Keratinocyte (primary cell): ENCODE results near the gene CCS.

ENCODE experiments used
- EZH2 ChIP-seq: IDR thresholded peaks from one replicate; pipeline ENCODE4 v1.6.1; 2012; ENCODE audit warnings: inconsistent platforms, mild to moderate bottlenecking, low read length, moderate library complexity
- TF ChIP-seq, protein P1 (sequence below), 3 experiments: IDR thresholded peaks in 1 of 3; conservative IDR thresholded peaks in 1 of 3; optimal IDR thresholded peaks in 1 of 3; 2 replicates in 2 of 3; 3 replicates in 1 of 3; pipeline versions ENCODE3 to v1.5.1; 2011; ENCODE audit warnings: low read length in 3 of 3, mild to moderate bottlenecking in 3 of 3, moderate library complexity in 2 of 3, control low read depth in 1 of 3, inconsistent platforms in 1 of 3; ENCODE audit not compliant: insufficient read depth in 2 of 3; ENCODE audit errors: extremely low read depth in 1 of 3

DNA sequence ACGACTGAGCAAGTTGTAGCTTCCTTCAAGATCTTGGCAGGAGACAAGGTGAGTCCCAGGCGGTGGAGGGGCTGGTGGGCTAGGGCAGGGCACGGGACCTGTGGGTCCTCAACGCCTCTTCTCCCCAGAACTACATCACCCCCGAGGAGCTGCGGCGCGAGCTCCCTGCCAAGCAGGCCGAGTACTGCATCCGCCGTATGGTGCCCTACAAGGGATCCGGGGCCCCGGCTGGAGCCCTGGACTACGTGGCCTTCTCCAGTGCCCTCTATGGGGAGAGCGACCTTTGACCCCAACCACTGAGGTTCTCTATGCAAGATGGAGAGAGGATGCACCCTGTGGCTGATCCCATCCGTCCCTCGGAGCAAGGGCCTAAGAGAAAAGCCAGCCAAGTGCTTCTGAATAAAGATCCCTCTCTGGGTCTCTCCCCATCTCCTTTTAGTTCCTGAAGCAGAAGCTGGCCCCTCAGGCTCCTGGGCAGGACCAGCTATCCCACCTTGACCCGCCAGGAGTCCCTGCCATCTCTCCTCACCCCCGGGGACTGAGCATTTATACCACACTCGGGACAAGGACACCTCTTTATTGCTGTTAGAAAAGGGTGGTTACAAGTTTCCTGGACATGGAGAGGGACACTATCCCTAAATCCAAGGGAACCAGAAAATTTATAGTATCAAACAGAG, 29.9 kb upstream of the CCS start:
- TF ChIP-seq, protein P1, sequence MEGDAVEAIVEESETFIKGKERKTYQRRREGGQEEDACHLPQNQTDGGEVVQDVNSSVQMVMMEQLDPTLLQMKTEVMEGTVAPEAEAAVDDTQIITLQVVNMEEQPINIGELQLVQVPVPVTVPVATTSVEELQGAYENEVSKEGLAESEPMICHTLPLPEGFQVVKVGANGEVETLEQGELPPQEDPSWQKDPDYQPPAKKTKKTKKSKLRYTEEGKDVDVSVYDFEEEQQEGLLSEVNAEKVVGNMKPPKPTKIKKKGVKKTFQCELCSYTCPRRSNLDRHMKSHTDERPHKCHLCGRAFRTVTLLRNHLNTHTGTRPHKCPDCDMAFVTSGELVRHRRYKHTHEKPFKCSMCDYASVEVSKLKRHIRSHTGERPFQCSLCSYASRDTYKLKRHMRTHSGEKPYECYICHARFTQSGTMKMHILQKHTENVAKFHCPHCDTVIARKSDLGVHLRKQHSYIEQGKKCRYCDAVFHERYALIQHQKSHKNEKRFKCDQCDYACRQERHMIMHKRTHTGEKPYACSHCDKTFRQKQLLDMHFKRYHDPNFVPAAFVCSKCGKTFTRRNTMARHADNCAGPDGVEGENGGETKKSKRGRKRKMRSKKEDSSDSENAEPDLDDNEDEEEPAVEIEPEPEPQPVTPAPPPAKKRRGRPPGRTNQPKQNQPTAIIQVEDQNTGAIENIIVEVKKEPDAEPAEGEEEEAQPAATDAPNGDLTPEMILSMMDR (optimal IDR thresholded peaks at IDR 0.05 in 1 of 3, IDR thresholded peaks at IDR 0.05 in 1 of 3, conservative IDR thresholded peaks at IDR 0.05 in 1 of 3; ENCODE audit: extremely low read depth in 1 of 3, insufficient read depth in 2 of 3, low read length in 3 of 3), result no peak
- no peak for TF ChIP-seq EZH2
